ENCODE measurements around the gene WDR7.

DNA sequence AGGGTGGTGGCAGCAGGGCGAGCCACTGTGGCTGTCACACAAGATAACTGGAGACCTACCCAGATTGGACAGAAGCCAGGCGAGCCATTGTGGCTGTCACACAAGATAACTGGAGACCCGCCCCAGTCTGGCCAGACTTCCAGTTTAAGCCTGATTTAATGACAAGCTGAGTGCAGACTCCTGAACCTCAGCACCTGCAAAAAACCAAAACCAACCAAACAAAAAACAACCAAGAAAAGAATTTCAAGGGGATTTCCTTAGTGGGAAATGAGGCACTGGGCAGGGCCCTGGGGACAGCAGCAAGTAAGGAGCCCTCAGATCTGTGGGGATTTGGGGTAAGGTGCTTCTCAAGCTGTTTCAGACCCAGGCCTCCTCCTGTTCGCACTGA lies 400.5 kb downstream of the WDR7 start:
- TF ChIP-seq FOXM1 (IDR thresholded peaks at IDR 0.05; ENCODE audit: borderline replicate concordance) (no peak), HDGF (IDR thresholded peaks at IDR 0.05; ENCODE audit: borderline replicate concordance) (no peak), FOXA1 (IDR thresholded peaks at IDR 0.05) (no peak), ELF4 (IDR thresholded peaks at IDR 0.05) (no peak), SUZ12 (IDR thresholded peaks at IDR 0.05) (no peak), ARNT (IDR thresholded peaks at IDR 0.05) (no peak), CTBP1 (IDR thresholded peaks at IDR 0.05; ENCODE audit: borderline replicate concordance) (no peak), L3MBTL2 (conservative IDR thresholded peaks at IDR 0.05) (no peak), SP1 (IDR thresholded peaks at IDR 0.05) (no peak), PKNOX1 (IDR thresholded peaks at IDR 0.05) (no peak), NFRKB (IDR thresholded peaks at IDR 0.05) (no peak), TARDBP (IDR thresholded peaks at IDR 0.05) (no peak), BHLHE40 (IDR thresholded peaks at IDR 0.05; ENCODE audit: borderline replicate concordance) (no peak)
